Effector memory CD4-positive, alpha-beta T cell (primary cell): ENCODE results near the gene C9orf43.
"Not testable (repeated sequence)": the region's sequence is repeated elsewhere in the genome, so short reads cannot be mapped to it uniquely, and the experiment has no call there.

Source experiments
- DNase-seq, 3 donors: peaks; one replicate each; pipeline ENCODE4 v3.0.0-alpha.2; 2020
- H3K27ac ChIP-seq: 2 replicates; pipeline ENCODE4 v1.7.0; 2013; ENCODE audit warnings: mild to moderate bottlenecking, low read length, moderate library complexity; ENCODE audit not compliant: insufficient read depth, poor library complexity, severe bottlenecking
- H3K27me3 ChIP-seq: replicated peaks from 2 replicates; pipeline ENCODE4 v1.7.0; 2013; ENCODE audit warnings: mild to moderate bottlenecking, low read length; ENCODE audit not compliant: insufficient read depth, control insufficient read depth, poor library complexity, severe bottlenecking
- H3K36me3 ChIP-seq: 2 replicates; pipeline ENCODE4 v1.7.0; 2013; ENCODE audit warnings: mild to moderate bottlenecking, low read length, moderate library complexity; ENCODE audit not compliant: control insufficient read depth, insufficient read depth
- H3K4me1 ChIP-seq: 2 replicates; pipeline ENCODE4 v1.7.0; 2013; ENCODE audit warnings: low read length, mild to moderate bottlenecking; ENCODE audit not compliant: control insufficient read depth, insufficient read depth, poor library complexity, severe bottlenecking
- H3K4me3 ChIP-seq: 2 replicates; pipeline ENCODE4 v1.7.0; 2013; ENCODE audit warnings: low read length, low read depth, mild to moderate bottlenecking; ENCODE audit not compliant: insufficient read depth, poor library complexity, severe bottlenecking
- H3K9me3 ChIP-seq: 2 replicates; pipeline ENCODE4 v1.7.0; 2013; ENCODE audit warnings: mild to moderate bottlenecking, low read length, moderate library complexity; ENCODE audit not compliant: control insufficient read depth
- total RNA-seq, 3 donors: gene quantifications; one replicate each; lab custom pipeline; 2026; lab: John Stamatoyannopoulos, UW

The C9orf43 gene, protein sequence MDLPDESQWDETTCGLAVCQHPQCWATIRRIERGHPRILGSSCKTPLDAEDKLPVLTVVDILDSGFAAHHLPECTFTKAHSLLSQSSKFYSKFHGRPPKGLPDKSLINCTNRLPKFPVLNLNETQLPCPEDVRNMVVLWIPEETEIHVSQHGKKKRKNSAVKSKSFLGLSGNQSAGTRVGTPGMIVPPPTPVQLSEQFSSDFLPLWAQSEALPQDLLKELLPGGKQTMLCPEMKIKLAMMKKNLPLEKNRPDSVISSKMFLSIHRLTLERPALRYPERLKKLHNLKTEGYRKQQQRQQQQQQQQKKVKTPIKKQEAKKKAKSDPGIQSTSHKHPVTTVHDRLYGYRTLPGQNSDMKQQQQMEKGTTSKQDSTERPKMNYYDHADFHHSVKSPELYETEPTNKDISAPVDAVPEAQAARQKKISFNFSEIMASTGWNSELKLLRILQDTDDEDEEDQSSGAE
- total RNA-seq: 1.4 to 3.7 (median 2.5) reads per million in 3 donors

DNA sequence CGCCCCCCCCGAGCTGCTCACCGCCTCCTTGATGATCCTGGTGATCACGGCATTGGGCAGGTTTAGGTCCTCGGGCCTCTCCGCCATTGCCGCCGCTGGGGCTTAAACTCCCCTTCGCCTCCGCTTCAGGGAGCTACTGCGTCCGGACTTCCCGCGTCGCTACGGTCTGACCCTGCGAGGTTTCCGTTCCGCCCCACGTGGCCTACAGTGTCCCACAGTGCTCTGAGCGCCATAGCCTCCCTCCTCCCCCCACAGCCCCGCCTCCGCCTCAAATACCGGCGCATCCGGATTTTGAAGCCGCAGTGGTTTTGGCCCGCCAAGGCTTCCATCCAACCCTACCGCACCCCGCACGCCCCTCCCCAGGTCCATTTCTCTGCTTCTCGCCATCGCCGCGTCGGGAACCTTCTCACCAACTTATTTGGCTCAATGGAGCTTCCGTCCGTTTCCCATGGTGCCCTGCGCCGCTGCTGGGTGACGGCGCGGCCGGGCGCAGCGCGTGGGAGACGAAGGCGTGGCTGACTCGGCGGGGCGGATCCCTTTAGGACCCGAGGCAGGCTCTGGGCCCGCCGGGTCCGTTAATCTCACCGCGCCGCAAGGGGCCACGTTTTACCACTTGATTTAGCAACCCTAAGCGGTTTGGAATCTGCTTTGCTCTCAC is at the start of gene C9orf43, which contains the start of gene POLE3:
C9orf43 (plus strand) TSS at position 541 of the 658 bp plus-strand sequence. CDS start 2,747 bp downstream, outside the sequence.
POLE3 (minus strand) TSS at position 469 of the 658 bp plus-strand sequence; CDS start at position 87, 382 bp downstream.
- DNase-seq: peak; percentile 86 to 89 (median 89)
- peaks cover 10% of the 10 kb centered on the region for H3K36me3 ChIP-seq
- H3K4me3 ChIP-seq: peak within 1 kb of the TSS; percentile 72
- peak within 1 kb of the TSS; percentile 91 for H3K27ac ChIP-seq
- no peaks in the 10 kb centered on the region for H3K9me3 ChIP-seq
- no peaks in the 10 kb centered on the region for H3K27me3 ChIP-seq
- peaks cover 7% of the 10 kb centered on the region for H3K4me1 ChIP-seq

GRCh38 chr9:113361304-113362018 is 49.1 kb upstream of the C9orf43 start:
- no peak overlapping the region for H3K4me3 ChIP-seq
- DNase-seq: no peak
- no peaks in the 10 kb centered on the region for H3K36me3 ChIP-seq
- H3K27ac ChIP-seq: no peak overlapping the region
- no peaks in the 10 kb centered on the region for H3K4me1 ChIP-seq
- no peaks in the 10 kb centered on the region for H3K27me3 ChIP-seq
- H3K9me3 ChIP-seq: no peaks in the 10 kb centered on the region

DNA sequence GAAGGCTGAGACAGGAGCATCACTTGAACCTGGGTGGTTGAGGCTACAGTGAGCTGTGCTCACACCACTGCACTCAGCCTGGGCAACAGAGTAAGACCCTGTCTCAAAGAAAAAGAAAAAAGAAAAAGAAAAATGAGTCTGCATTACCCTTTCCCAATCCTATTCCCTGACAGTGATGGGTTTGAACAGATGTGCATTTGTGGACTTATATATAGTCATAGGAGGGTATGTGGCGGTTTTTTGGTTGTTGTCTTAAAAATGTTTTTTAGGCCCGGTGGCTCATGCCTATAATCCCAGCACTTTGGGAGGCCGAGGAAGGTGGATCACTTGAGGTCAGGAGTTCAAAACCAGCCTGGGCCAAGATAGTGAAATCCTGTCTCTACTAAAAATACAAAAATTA is 47.2 kb upstream of the C9orf43 start:
- Histone ChIP-seq H3K4me1 (no peaks in the 10 kb centered on the region), H3K27ac (no peak overlapping the region), H3K27me3 (no peaks in the 10 kb centered on the region), H3K36me3 (no peaks in the 10 kb centered on the region), H3K9me3 (no peaks in the 10 kb centered on the region), H3K4me3 (no peak overlapping the region)
- no peak for DNase-seq

DNA sequence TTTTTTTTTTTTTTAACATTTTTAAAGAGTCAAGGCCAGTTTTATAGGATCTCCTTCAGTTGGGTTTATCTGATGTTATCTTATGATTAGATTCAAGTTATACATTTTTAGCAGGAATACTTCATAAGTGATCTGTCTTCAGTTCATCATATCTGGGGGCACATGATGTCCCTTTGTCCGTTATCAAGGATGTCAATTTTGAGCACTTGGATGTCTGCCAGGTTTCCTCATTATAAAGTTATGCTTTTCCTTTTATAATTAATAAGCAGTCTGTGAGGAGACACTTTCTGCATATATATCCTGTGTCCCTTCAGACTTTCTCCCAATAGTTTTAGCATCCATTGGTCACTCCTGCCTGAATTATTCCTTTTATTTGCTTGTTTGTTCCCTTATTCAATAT is 45.6 kb upstream of the C9orf43 start:
- DNase-seq: no peak
- no peak overlapping the region for H3K27ac ChIP-seq

DNA sequence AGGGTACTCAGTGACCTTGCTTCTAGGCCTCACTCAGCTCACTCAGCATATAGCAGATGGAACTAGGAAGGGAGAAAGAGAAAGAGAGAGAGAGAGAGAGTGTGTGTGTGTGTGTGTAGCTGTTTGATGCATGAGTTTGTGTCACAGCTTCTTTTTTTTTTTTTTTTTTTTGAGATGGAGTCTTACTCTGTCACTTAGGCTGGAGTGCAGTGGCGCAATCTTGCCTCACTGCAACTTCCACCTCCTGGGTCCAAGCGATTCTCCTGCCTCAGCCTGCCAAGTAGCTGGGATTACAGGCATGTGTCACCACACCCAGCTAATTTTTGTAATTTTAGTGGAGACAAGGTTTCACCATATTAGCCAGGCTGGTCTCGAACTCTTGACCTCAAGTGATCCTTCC is 44.9 kb upstream of the C9orf43 start:
- not testable (repeated sequence) for DNase-seq, H3K4me3 ChIP-seq, H3K9me3 ChIP-seq, H3K36me3 ChIP-seq, H3K4me1 ChIP-seq, H3K27me3 ChIP-seq, H3K27ac ChIP-seq

More for the DNA sequence above, 45.6 kb upstream of the C9orf43 start:
- Histone ChIP-seq H3K4me3 (no peak overlapping the region), H3K27me3 (no peaks in the 10 kb centered on the region), H3K4me1 (no peaks in the 10 kb centered on the region), H3K9me3 (no peaks in the 10 kb centered on the region), H3K36me3 (no peaks in the 10 kb centered on the region)

GRCh38 chr9:113368348-113368981 is 42.1 kb upstream of the C9orf43 start:
- H3K27ac ChIP-seq: no peak overlapping the region
- DNase-seq: no peak
- H3K9me3 ChIP-seq: no peaks in the 10 kb centered on the region
- H3K4me3 ChIP-seq: no peak overlapping the region
- H3K36me3 ChIP-seq: peaks cover 7% of the 10 kb centered on the region
- no peaks in the 10 kb centered on the region for H3K4me1 ChIP-seq
- no peaks in the 10 kb centered on the region for H3K27me3 ChIP-seq

DNA sequence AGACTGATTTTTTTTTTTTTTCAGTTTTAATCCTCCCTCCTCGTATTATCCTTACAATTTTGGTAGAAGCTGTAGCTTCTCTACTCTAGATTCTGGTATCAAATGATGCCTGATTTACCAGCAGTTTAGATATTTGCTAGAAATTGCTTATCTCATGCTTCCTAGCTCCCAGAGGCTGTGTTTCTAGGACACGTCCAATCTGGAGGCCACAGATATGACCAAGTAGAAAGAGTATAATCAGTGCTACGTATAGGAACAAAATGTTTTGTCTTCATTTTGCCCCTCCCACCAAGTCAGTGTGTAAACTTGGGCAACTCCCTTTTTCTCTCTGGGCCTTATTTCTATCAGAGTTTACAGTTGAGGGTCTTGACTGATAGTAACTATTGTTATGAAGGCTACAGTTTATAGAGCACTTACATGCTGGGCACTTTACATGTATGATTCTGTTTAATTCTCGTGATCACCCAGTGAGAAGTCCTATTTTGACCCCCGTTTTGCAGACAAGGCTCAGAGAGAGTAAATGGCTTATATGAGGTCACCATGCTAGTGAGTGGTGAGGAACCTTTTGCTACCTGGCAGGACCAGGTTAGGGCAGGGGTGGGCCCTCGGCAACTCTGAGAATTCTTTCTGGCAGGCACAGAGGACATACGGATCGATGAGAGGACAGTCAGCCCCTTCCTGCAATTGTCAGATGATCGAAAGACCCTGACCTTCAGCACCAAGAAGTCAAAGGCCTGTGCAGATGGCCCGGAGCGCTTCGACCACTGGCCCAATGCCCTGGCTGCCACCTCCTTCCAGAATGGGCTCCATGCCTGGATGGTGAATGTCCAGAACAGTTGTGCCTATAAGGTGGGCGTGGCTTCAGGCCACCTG is 41.3 kb upstream of the C9orf43 start:
- no peaks in the 10 kb centered on the region for H3K27me3 ChIP-seq
- H3K9me3 ChIP-seq: no peaks in the 10 kb centered on the region
- DNase-seq: no peak
- H3K4me1 ChIP-seq: no peaks in the 10 kb centered on the region
- no peak overlapping the region for H3K27ac ChIP-seq
- no peak overlapping the region for H3K4me3 ChIP-seq
- H3K36me3 ChIP-seq: peaks cover 13% of the 10 kb centered on the region

- Histone ChIP-seq H3K4me3 (no peak overlapping the region), H3K9me3 (no peaks in the 10 kb centered on the region), H3K4me1 (no peaks in the 10 kb centered on the region), H3K27me3 (no peaks in the 10 kb centered on the region), H3K36me3 (peaks cover 17% of the 10 kb centered on the region), H3K27ac (no peak overlapping the region)
- DNase-seq: no peak
Measured at GRCh38 chr9:113369855-113370140, 40.7 kb upstream of the C9orf43 start.

GRCh38 chr9:113370806-113371325 is 39.7 kb upstream of the C9orf43 start:
- DNase-seq: no peak
- H3K36me3 ChIP-seq: peaks cover 17% of the 10 kb centered on the region

More at GRCh38 chr9:113370806-113371325, 39.7 kb upstream of the C9orf43 start:
- Histone ChIP-seq H3K27me3 (no peaks in the 10 kb centered on the region), H3K9me3 (no peaks in the 10 kb centered on the region), H3K4me3 (no peak overlapping the region), H3K4me1 (peaks cover 3% of the 10 kb centered on the region), H3K27ac (no peak overlapping the region)
